GM21737 (cell line): Measurements from ENCODE around the gene NUP93.

Experiments used
- ATAC-seq: cut with Tn5 transposase; IDR thresholded peaks from one replicate; pipeline ENCODE4 v1.9.1; 2021; ENCODE audit warnings: mild to moderate bottlenecking, moderate library complexity; ENCODE audit not compliant: unreplicated experiment

The NUP93 gene

DNA sequence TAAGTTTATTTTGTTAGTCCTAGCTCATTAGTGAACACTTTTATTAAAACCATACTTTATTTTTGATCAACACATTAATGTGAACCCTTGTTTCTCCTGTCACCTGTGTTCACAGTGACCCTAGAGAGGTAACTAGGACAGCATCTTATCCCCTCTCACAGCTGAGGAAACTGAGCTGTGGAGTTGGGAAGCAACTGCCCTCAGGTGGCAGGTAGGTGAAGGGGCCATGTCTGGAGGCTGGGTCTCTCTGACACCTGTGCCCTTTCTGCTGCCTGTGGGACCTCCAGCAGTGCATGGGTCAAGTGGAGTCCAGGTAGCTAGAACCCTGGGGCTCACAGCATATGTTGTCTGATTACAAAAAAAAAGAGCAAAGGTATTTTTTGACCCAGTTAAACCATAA is 112.2 kb downstream of the NUP93 start:
- no peak for ATAC-seq

DNA sequence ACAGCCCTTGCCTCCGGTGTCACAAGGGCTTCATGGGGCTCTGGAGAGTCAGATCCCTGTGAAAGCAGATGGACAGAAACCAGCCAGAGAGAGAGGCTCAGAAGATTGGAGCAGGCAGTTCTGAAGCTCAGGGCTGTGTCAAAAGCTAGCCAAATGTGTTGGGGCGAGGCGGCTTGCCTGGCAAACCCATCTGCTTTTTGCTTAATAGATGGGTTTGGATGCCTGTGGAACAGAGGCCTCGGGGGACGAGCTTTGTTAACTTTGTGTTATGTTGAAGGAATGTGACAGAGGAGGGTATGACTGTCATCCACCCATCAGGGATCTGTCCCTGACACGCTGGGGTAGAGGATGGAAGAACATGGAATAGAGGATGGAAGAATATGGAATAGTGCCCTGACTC is 114.1 kb downstream of the NUP93 start:
- no peak for ATAC-seq

DNA sequence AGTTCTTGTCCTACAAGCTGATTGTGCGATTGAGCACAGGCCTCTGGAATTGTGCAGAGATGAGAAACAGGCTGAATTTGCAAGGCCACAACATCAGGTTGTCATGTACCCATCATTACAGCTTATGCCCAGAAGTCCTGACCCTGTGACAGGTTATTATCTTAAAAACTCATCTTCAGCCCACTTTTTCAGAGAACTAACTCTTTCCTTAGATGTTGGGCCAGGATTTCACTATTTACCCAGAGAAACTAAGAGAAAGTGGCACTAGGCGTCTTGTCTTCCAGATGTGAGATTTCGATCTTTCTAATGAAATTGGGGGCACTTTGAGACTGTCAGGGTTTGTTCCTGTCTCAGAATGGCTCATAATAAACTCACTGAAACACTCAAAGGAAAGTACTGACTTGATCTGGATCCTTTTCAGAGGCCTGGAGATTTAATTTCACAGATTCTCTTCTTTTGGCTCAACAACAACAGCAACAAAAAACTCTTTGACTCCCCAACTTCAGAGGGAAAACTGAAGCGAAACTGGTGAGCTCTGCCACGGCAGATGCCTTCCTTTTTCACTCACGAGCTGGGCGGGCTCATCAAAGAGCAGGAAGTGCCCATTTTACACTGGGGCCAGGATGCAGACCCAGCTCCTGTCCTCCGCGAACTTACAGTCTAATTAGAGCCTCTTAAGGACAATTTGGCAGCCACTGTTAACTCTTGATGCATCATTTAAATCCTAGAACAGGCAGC is 117.4 kb downstream of the NUP93 start:
- ATAC-seq, result no peak

DNA sequence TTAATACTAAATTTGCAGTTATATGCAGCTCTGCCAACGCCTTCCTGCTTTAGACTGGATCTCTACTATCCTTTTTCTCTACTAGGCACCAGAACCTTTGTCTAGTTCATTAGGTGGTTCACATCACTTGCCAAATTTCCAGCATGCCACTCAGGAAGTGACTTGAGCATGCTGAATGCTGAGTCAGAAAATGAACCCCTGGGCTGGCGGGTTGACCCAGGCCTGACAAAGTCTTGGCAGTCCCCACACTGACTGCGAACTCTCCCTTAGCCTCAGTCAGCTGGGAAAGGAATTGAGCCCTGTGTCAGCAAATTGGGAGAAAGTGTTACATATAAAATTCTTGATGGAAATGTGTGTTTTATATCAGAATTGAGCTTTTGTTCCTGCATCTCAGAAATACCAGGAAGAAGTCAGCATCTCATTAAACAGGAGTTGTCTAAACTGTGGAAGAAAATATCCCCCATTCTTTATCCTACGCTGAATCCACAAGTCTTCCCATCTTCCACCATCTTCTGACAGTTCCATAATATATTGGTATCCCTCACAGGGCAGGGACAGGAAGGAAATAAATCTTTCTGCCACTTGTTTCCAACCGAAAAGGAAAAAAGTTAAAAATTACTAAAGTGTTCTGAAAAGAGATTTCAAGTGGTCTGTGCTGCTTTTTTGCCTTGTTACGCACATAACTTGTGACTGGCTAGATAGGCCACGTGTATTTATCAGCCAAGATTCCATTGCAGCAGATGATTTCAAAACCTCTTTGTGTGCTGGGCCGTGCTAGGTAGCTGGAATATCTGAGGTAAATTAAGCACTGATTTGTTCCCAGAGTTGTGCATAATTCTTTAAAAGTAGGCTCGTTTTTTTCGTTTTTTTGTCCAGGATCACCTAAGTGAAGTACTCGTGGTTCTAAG is 118.4 kb downstream of the NUP93 start:
- ATAC-seq, result no peak

DNA sequence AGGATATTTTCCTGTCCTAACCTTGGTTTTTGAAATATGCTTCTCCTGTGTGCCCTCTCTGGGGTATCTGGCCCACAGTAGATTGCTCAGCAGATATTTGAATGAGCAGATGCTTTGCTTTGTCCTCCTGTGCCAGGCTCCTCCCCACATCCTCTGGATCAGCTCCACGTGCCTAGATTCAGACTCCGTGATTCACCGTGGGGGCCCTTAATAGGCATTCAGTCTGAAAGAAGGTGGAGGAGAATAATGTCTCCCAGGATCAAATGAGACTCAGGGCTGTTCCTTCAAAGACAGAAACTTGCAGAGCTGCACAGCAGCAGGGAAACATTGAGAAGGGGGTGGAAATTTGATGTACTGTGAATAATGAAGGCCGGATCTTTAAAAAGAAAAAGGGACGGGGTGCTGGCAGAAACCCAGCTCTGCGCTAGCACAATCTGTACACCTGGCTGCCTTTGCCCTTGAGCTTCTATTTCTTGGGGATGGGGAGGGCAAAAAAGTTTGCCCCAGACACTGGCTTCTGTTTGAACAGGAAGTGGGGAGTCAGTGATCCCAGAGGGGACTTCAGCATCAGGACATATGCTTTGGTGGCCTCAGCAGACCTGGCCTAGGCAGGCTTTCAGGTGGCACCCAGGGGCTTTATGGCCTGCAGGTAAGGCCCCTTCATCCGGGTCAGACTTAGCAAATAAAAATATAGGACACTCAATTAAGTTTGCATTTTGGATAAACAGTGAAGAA is 119.2 kb downstream of the NUP93 start:
- ATAC-seq, result no peak

GRCh38 chr16:56849690-56850680 is 120.1 kb downstream of the NUP93 start:
- ATAC-seq, result no peak

- ATAC-seq, result no peak
These were observed 121.9 kb downstream of the NUP93 start for GRCh38 chr16:56851671-56852400.

- ATAC-seq, result no peak
These were observed 122.4 kb downstream of the NUP93 start for GRCh38 chr16:56852401-56852730.

DNA sequence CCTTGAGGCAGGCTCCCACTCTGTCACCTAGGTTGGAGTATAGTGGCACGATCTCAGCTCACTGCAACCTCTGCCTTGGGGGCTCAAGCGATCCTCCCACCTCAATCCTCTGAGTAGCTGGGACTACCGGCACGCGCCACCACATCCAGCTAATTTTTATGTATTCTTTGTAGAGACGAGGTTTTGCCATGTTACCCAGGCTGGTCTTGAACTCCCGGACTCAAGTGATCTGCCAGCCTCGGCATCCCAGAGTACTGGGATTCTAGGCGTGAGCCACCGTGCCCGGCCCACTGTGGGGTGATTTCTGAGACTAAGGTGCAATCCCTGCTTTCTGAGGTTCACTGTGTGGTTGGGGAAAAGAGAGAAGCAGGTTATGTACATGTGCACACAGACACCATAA is 123.0 kb downstream of the NUP93 start:
- no peak for ATAC-seq

DNA sequence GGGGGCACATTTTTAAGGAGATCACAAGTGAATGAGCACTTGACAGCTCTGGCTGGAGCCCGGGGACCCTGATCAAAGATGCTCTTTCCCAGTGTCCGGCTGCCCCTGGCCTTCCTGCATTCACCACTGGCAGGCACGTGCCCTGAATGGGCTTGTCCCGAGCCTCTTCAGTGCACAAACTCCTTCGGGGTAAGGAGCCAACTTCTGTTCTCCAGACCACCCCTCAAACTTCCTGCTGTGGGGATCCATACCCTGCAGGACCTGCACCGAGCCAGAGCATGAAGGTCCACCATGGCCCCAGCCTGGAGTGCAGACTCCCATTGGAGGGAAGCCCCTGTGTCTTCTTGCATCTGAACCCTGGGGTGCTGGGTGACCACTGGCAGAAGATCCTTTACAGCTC is 125.3 kb downstream of the NUP93 start:
- no peak for ATAC-seq

DNA sequence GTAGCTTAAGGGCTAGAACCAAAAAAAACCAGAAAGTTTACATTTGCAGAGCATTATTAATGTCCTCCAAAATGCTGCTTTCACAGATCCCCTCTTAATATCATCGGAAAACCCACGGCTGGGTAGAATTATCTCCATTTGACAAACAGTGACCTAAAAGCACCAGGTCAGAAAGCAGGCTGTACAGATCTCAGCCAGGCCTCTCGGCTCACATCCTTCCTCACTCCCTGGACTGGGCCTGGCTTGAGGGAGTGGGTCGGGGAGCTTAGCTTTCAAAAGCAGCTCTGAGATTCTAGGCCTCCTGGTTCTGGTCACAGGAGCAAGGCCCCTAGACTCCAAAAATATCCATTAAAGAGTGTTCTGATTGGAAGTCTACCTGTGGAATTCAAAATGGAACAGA is 126.0 kb downstream of the NUP93 start:
- ATAC-seq, result no peak

DNA sequence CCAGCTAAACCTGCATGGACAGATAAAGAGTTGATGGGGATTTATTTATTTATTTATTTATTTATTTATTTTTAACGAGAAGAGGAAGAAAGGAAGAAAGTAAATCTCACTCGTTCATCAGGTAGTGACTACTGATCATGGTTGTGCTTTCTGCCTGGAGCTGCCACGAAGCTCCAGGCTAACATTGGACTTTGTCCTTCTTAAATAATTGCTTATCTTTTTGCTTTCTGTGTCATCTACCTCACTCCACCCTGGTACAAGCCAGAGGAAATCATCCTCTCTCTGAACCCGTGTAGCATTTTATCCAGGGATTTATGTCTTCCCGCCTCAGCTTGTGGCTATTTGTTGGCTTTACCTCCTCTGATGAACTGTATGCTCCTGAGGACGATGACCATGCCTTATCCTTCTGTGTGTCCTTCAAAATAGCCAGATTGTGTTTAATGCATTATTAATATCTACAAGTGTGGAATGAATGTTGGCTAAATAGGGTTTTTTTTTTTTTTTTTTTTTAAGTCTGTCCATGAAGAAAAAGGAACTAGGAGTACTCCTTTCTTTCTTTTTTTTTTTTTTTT is 127.0 kb downstream of the NUP93 start:
- ATAC-seq, result no peak

GRCh38 chr16:56858374-56858773 is 128.4 kb downstream of the NUP93 start:
- no peak for ATAC-seq

DNA sequence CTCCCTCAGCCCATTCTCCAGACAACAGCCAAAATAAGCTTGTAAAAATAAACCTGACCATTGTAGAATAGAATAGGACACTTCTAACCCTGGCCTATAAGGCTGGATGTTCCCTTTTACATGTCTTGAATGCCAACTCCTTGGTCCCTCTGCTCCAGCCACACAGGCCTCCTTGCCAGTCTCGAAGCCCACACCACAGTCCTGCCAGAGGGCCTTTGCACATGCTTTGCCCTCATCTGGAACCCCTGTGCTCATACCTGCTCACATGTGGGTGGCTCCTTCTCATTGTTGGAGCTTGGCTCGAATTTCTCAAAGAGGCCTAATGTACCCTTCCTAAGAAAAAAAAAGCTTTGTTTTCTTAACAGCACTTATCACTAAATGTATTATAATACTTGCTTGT is 129.7 kb downstream of the NUP93 start:
- ATAC-seq, result no peak

- ATAC-seq, result peak; percentile 74
These were observed 130.5 kb downstream of the NUP93 start for GRCh38 chr16:56860226-56861020.

DNA sequence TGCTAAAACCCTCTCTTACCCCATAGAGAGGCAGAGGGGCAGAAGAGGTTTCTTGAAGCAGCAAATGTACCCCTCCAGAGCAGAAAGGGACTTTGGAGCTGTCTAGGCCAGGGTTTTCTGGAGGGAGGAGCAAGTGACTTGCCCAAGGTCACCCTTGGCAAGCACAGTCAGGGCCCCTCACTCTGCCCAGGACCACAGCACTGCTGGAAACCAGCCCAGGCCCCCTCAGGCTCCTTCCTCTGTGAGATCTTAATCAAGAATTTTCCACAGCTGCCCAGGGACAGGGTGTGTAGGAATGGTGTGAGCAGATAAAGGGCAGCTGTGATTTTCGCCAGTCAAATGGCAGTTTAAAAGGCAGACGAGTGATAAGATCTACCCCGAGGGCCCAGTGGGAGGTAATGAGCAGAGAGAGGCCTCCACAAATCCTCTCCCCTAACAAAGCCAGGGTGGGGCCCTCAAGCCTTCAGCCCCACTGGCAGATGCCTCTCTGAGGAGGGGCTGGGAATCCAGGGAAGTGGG is 131.2 kb downstream of the NUP93 start:
- no peak for ATAC-seq

- ATAC-seq, result no peak
These were observed 131.8 kb downstream of the NUP93 start for GRCh38 chr16:56861756-56862155.

- no peak for ATAC-seq
These were observed 132.8 kb downstream of the NUP93 start for GRCh38 chr16:56862776-56863175.
